Measurements from ENCODE around the gene R3HDM2. TPM values are rescaled to one million over a fixed set of nuclear protein-coding genes. Genes with fewer than 3 reads are reported as not detected.

The R3HDM2 gene
- total and polyA plus RNA-seq, 4 donors = 7.4 to 28.9 (median 15.1) TPM

GRCh38 chr12:57430112-57430930, 522 bp downstream of the R3HDM2 start:
- Histone ChIP-seq H3K36me3 (ENCODE audit: control insufficient read depth in 4 of 4, insufficient read depth in 3 of 4, low read depth in 1 of 4, low read length in 3 of 4) (peaks cover 0 to 3% (median under 1%) of the 10 kb centered on the region in 4 donors), H3K4me1 (ENCODE audit: control insufficient read depth in 4 of 4, insufficient read depth in 4 of 4, low read length in 3 of 4) (peaks cover 0 to 17% (median 2%) of the 10 kb centered on the region in 4 donors), H3K9ac (ENCODE audit: low read depth in 1 of 2, low read length in 2 of 2) (peak overlapping the region; percentile 50 to 96), H3K9me3 (ENCODE audit: control insufficient read depth in 4 of 4, low read length in 3 of 4) (no peaks in the 10 kb centered on the region), H3K27me3 (ENCODE audit: control insufficient read depth in 4 of 4, insufficient read depth in 4 of 4, low read length in 3 of 4) (no peaks in the 10 kb centered on the region), H3K4me3 (ENCODE audit: low read depth in 1 of 3, low read length in 3 of 3) (peak overlapping the region; percentile 62 to 92 (median 80)), H3K27ac (ENCODE audit: low read depth in 1 of 2, low read length in 2 of 2) (peak overlapping the region; percentile 98 to 99)
- no peak for TF ChIP-seq ZBTB33 (IDR thresholded peaks at IDR 0.05)
- no peak for TF ChIP-seq FOXA2 (IDR thresholded peaks at IDR 0.05)
- no peak for TF ChIP-seq HNF4A (conservative IDR thresholded peaks at IDR 0.05)
- WGBS = under 1% methylated on average over 74 of the region's 74 CpGs
- peak; percentile 72 for DNase-seq (ENCODE audit: low spot score)

GRCh38 chr12:57429473-57430111, 1.3 kb downstream of the R3HDM2 start:
- WGBS = 32% methylated on average over 9 of the region's 9 CpGs
- Histone ChIP-seq H3K4me1 (ENCODE audit: control insufficient read depth in 4 of 4, insufficient read depth in 4 of 4, low read length in 3 of 4) (peaks cover 0 to 17% (median 2%) of the 10 kb centered on the region in 4 donors), H3K27ac (ENCODE audit: low read depth in 1 of 2, low read length in 2 of 2) (peak overlapping the region; percentile 98 to 99), H3K9ac (ENCODE audit: low read depth in 1 of 2, low read length in 2 of 2) (peak overlapping the region; percentile 50 to 96), H3K9me3 (ENCODE audit: control insufficient read depth in 4 of 4, low read length in 3 of 4) (no peaks in the 10 kb centered on the region), H3K27me3 (ENCODE audit: control insufficient read depth in 4 of 4, insufficient read depth in 4 of 4, low read length in 3 of 4) (no peaks in the 10 kb centered on the region), H3K36me3 (ENCODE audit: control insufficient read depth in 4 of 4, insufficient read depth in 3 of 4, low read depth in 1 of 4, low read length in 3 of 4) (peaks cover 0 to 3% (median under 1%) of the 10 kb centered on the region in 4 donors), H3K4me3 (ENCODE audit: low read depth in 1 of 3, low read length in 3 of 3) (peak overlapping the region; percentile 62 to 92 (median 80))
- DNase-seq (ENCODE audit: low spot score) = no peak
- TF ChIP-seq SP1 (IDR thresholded peaks at IDR 0.05) (no peak), HNF4A (conservative IDR thresholded peaks at IDR 0.05) (no peak), FOXA1 (IDR thresholded peaks at IDR 0.05) (no peak), REST (IDR thresholded peaks at IDR 0.05) (no peak), GABPA (IDR thresholded peaks at IDR 0.05 in 1 of 2, conservative IDR thresholded peaks at IDR 0.05 in 1 of 2) (no peak), NR2F2 (IDR thresholded peaks at IDR 0.05) (no peak), RAD21 (IDR thresholded peaks at IDR 0.05) (no peak), EGR1 (IDR thresholded peaks at IDR 0.05; ENCODE audit: low read depth in 2 of 2) (no peak), YY1 (IDR thresholded peaks at IDR 0.05) (no peak), RXRA (IDR thresholded peaks at IDR 0.05) (no peak), TAF1 (conservative IDR thresholded peaks at IDR 0.05) (no peak), ZBTB33 (IDR thresholded peaks at IDR 0.05) (no peak), CTCF (IDR thresholded peaks at IDR 0.05; ENCODE audit: low read depth, low read length, missing input control) (no peak), ATF3 (IDR thresholded peaks at IDR 0.05) (no peak), JUND (IDR thresholded peaks at IDR 0.05) (no peak), HNF4G (IDR thresholded peaks at IDR 0.05) (no peak), FOXA2 (IDR thresholded peaks at IDR 0.05) (no peak), MAX (IDR thresholded peaks at IDR 0.05) (no peak)

Data from liver (tissue), 9 donors.